ENCODE results near the gene RPL19.
A peak's percentile ranks its signal among the peaks of the same experiment; 100 is the strongest.

The RPL19 gene

DNA sequence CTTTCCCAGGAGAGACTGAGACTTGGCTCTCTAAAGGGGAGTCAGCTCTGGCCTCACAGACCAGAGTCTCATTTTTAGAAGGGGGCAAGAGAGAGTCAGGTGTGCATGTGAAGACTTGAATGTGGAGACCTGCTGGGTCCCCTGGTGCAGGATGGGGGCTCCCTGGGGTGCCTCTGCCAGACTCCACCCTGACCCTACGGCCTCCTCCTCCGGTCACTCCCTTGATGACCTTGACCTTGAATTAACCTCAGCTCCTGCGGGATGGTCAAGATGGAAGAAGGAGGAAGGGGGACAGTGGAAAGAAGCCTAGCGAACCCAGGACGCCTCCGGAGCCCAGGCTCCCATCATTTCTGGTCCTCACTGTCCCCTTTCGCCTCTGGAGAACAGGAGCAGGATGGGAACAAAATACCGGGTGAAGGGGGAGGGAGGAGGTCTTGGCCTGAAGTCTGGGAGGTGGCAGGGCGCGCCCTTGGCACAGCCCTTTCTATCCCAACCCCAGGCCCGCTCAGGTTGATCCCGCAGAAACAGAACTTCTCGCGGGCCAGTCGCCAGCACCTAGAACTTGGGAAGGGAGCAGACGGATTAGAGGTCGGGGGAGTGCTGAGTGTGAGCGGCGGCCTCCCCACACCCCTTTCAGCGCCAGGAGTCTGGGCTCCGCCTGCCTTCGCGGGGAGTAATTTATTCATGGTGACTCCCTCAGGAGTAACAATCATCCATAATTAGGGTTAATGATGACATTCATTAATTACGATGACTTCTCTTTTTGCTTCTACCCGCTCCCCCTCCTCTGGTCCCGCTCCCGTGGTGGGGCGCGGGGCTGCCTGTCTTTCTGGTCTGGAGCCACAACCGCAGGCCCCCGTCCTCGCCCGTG is 24.1 kb downstream of the RPL19 start:
- DNase-seq (ENCODE audit: low read depth in 2 of 2), result no peak

DNA sequence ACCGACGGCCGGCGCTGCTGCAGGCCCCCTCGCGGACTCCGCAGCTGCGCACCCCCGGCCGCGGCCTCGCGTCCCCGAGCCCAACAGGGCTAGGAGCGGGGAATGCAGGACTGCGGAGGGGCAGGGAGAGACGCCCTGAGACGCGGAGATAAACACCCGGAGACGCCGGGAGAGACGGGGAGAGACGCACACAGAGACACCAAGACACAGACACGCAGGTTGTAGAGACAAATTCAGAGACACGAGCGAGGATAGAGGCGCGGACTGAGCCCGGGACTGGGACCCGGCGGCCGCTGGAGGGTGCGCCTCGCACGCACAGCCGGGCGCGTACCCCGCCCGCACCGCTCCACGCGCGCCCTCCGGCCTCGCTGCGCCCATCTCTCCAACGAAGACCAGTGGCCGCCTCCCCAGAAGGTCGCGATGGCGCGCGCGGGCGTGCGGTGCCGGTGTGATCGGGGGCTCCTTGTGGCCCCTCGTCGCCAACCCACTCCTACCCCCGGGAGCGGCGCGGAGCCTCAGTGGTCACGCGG is 24.8 kb downstream of the RPL19 start:
- no peak for DNase-seq (ENCODE audit: low read depth in 2 of 2)

DNA sequence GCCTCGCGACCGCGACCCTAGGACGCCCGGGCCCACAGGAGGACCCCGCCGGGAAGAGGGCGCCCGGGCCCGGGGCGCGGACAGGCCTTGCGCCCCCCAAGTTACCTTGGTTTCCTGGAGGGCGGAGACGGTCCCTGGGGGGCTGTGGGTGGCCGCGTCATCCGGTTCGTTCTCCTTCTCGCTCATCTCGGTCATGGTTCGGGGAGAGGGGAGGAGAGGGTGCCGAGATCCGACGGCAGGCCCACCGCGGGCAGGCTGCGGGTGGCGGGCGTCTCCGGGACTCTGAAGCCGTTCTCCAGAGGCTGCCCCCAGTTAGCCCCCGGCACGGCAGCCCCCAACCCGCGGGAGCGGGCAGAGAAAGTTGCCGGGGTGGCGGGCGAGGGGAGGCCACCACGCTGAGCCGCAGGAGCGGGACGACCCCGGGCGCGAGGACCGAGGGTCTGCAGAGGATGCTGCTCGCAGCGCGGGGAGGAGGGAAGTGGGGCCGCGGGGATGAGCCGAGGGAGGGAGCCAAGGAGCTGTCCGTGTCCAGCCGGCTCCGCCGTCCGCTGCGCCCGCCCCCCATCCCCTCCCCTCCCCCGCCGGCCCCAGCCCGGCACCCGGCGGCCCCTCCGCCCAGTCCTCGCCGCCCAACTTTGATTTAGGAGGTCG is 25.4 kb downstream of the RPL19 start, which contains the start of gene STAC2:
Gene STAC2 (minus strand): TSS at position 638 of the 651 bp plus-strand sequence. CDS start 443 bp downstream, at position 195.
- no peak for DNase-seq (ENCODE audit: low read depth in 2 of 2)

- peak; percentile 31 to 39 for DNase-seq (ENCODE audit: low read depth in 2 of 2)
Measured at GRCh38 chr17:39225959-39226683, 26.0 kb downstream of the RPL19 start.

GRCh38 chr17:39227364-39227919 is 27.4 kb downstream of the RPL19 start:
- no peak for DNase-seq (ENCODE audit: low read depth in 2 of 2)

DNA sequence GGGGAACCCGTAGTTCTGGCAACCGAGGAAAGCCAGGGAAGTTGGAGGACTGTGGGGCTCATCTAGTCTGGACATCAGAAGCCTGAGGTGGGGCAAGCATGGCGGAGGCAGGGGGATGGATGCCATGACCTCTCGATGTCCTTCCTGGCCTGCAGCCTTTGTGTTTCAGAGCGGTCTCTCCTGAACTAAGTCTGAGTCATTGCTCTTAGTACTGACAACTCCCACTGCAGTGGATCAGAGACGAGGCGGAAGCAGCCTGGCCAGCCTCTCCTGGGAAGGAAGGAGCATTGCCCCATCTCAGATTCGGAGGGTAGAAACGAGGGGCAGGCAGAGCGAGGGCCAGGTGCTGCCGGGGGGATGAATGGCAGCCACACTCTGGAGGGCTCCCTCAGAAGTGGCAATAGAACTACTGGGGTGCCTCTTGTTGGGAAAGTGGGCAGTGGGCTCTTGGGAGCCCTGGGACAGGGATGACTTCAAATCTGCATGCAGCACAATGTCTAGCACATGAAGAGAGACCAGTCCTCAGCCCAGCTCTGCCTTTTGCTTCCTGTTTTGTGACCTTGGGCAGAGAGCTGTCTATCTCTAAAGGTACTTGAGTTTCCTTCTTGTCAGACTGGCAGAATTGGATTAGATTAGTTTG is 29.3 kb downstream of the RPL19 start:
- DNase-seq (ENCODE audit: low read depth in 2 of 2), result no peak

DNA sequence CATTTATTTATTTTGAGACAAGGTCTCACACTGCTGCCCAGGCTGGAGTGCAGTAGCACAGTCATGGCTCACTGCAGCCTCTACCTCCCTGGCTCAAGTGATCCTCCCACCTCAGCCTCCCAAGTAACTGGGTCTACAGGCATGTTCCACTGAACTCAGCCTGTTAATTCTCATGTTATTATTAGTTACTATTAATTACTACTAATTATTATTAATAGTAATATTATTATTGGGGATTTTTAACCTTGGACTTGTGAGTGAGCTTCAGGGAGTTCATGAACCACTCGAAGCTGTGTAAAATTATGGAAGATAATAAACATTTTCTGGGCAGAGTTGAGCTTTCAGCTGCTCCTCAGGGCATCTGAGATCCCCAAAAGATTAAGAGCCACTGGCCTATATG is 30.3 kb downstream of the RPL19 start:
- no peak for DNase-seq (ENCODE audit: low read depth in 2 of 2)

DNA sequence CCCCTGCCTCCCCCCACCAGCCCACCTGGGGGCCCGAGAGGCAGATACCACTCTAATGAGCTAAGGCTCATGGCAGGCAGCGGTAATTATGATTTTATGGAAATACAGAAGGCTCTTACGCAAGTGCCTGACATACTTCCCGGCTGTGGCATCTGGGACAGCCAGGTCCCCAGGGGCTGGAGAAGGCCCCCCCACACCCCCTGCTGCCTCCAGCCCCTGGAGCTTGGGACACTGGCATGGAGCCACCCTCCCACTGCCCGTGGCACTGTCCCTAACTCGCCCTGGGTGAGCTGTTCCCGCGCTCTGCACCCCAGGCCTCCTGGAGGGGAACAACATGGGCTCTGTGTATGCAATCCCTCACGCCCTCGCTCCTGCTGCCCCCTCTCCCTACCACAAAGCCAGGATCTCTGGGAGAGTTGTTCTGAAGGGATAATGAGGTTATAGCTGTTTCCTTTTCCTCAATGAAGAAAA is 31.0 kb downstream of the RPL19 start:
- no peak for DNase-seq (ENCODE audit: low read depth in 2 of 2)

GRCh38 chr17:39231591-39232551 is 31.8 kb downstream of the RPL19 start:
- DNase-seq (ENCODE audit: low read depth in 2 of 2), result peak in 1 of 2 donors; percentile 40

DNA sequence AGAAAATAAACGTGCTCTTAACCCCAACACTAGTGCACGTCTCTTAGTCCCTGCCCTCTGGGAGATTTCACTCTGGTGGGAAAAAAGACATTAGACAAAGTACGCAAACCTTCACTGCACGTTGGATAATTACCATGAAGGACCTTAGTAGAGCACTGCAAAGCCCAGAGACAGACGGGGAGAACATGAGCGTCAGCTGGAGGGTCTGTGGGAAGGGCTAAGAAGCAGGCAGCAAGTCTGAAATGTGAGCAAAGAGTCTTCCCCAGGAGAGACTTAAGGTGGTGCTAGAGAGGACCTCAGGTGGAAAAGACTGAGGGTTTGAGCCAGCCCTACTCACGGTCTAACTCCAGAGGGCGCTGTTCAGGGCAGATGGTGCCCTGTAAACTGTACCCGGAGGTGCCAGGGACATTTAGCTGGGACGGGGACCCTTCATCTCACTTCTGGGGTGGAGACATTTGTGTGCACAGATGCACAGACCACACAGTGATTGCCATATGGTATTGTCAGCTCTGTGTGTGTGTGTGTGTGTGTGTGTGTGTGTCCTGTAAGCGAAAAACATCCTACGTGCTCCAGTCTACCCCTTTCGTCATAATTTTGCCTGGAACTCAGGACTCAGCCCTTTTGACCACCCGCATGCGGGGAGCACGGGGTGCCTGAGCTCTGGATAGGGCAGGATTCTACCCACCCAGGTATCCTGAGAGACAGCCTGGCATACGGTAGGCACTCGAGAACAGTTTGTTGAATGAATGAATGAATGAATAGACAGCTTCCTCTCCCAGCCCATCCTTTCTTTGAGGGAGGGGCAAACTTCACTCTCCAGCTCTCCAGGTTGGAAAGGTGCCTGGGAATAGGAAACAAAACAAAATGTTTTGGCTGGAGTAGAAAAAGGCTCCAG is 35.7 kb downstream of the RPL19 start:
- DNase-seq (ENCODE audit: low read depth in 2 of 2), result peak in 1 of 2 donors; percentile 35

- DNase-seq (ENCODE audit: low read depth in 2 of 2), result no peak
Measured at GRCh38 chr17:39236450-39236927, 36.4 kb downstream of the RPL19 start.

DNA sequence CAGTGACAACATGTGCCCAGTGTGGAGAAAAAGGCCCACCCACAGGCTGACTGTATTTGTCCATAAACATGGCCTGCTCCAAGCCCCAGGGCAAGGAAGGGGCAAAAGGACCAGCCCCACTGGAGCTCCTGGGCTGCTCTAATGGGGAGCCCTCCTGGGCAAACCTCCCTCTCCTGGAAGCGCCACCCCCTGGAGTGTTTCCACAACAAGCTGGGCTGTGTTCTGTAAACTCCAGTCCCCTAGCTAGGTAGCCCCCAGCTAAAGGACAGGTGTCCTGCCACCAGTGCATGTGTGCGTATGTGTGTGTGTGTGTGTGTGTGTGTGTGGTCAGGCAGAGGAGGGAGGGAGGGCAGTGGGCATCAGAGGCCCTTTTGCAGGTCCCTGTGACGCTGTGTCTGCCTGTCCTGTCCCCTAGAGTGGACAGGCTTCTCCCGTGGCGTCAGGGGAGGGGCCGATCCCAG is 36.9 kb downstream of the RPL19 start:
- DNase-seq (ENCODE audit: low read depth in 2 of 2), result no peak

DNA sequence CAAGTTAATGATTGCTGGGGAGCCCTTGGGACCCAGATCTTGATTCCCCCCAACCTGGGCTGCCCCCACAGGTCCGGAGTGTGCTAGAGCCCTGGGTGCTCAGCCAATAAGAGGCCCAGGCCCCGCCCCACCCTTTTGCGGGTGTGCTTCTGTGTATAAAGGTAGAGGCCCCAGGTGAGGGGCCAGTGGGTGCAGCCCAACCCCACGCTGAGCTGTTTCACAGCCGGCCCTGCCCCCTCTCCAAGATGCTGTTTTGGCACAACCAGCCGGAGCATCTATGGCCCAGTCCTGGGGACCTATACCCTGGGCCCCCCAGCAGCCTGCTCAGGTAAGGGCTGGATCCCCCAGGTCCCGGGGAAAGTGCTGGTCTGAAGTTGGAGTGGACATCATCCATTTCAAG is 37.5 kb downstream of the RPL19 start:
- DNase-seq (ENCODE audit: low read depth in 2 of 2), result no peak

- DNase-seq (ENCODE audit: low read depth in 2 of 2), result peak; percentile 22 to 27
Measured at GRCh38 chr17:39238311-39238972, 38.4 kb downstream of the RPL19 start.

GRCh38 chr17:39239640-39240314 is 39.7 kb downstream of the RPL19 start:
- peak; percentile 51 to 68 for DNase-seq (ENCODE audit: low read depth in 2 of 2)

GRCh38 chr17:39240631-39241030 is 40.5 kb downstream of the RPL19 start:
- no peak for DNase-seq (ENCODE audit: low read depth in 2 of 2)

DNA sequence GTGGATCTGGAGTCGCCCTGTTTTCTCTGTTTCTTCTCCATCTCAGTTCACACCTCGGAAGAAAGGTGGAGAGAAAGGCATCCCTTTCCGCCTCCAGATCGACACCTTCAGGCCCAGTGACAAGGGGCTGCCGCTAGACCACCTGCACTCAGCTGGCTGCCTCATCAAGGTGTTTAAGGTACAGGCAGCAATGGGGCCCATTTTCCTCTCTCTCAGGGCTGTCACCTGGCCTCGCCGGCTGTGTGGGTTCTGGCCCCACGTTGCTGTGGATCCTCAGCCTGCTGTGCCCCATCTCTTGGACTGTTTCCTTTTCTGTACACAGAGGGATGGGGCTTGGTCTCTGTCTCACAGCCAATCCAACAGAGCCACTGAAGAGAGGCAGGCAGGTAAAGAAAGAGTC is 43.1 kb downstream of the RPL19 start:
- no peak for DNase-seq (ENCODE audit: low read depth in 2 of 2)

Measured in activated CD4-positive, alpha-beta T cell treated with anti-CD3 and anti-CD28 coated beads for 24 hours (primary cell).